GM12892 (cell line): Measurements from ENCODE around the gene TBCE.

ENCODE experiments used
- POLR2A ChIP-seq: IDR thresholded peaks from 2 replicates; pipeline ENCODE4 v1.6.1; 2011; ENCODE audit warnings: low read depth, low read length, control low read depth
- POLR2AphosphoS5 ChIP-seq: IDR thresholded peaks from 2 replicates; pipeline ENCODE4 v1.6.1; 2011; ENCODE audit warnings: low read depth, low read length, control low read depth

- TF ChIP-seq POLR2AphosphoS5 (no peak), POLR2A (no peak)
Measured at GRCh38 chr1:235468004-235468403, 100.8 kb downstream of the TBCE start.
